BE2C (cell line): ENCODE results near the gene NUMB.
A peak's percentile ranks its signal among the peaks of the same experiment; 100 is the strongest.

Source experiments
- DNase-seq: peaks from one replicate; pipeline ENCODE4 v3.0.0-alpha.2; 2020
- H3K27me3 ChIP-seq: fragments of 250-450 bp; sonication (Bioruptor Pico); 2 replicates; pipeline ENCODE4 v1.5.1; 2020; ENCODE audit warnings: mild to moderate bottlenecking
- H3K36me3 ChIP-seq: fragments of 250-450 bp; sonication (Bioruptor Pico); 2 replicates; pipeline ENCODE4 v1.5.1; 2020; ENCODE audit warnings: mild to moderate bottlenecking
- H3K4me1 ChIP-seq: fragments of 250-450 bp; sonication (Bioruptor Pico); 2 replicates; pipeline ENCODE4 v1.5.1; 2020
- H3K4me3 ChIP-seq: 2 replicates; pipeline ENCODE4 v1.5.1; 2011; ENCODE audit warnings: low read depth, low read length
- H3K9me3 ChIP-seq: fragments of 250-450 bp; sonication (Bioruptor Pico); 2 replicates; pipeline ENCODE4 v1.5.1; 2020
- TF ChIP-seq, protein P1 (sequence below): IDR thresholded peaks from 2 replicates; pipeline ENCODE4 v1.5.1; 2012; ENCODE audit warnings: mild to moderate bottlenecking, low read depth, low read length

Gene NUMB

DNA sequence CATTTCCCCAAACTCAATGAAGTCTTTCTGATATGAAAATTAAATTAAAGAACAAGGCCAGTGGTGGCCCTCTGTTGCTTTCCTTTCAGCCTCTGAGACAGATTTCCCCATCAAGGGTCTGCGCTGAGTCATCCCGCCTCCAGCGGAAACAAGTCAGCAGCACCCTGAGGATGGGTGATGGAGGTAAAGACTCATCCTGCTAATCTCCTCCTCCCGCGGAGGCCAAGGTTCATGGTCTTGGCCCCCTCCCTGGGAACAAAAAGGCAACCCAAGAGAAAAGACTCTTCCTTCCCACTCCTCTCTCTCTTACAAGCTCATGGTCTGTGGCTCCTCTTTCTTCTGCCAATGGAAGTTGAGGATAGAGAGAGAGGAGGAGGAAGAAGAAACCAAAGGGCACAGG lies 9.0 kb upstream of the NUMB start:
- H3K4me1 ChIP-seq = peaks cover 29% of the 10 kb centered on the region
- DNase-seq = peak; percentile 17
- H3K9me3 ChIP-seq = no peaks in the 10 kb centered on the region
- H3K27me3 ChIP-seq = no peaks in the 10 kb centered on the region
- TF ChIP-seq, protein P1, sequence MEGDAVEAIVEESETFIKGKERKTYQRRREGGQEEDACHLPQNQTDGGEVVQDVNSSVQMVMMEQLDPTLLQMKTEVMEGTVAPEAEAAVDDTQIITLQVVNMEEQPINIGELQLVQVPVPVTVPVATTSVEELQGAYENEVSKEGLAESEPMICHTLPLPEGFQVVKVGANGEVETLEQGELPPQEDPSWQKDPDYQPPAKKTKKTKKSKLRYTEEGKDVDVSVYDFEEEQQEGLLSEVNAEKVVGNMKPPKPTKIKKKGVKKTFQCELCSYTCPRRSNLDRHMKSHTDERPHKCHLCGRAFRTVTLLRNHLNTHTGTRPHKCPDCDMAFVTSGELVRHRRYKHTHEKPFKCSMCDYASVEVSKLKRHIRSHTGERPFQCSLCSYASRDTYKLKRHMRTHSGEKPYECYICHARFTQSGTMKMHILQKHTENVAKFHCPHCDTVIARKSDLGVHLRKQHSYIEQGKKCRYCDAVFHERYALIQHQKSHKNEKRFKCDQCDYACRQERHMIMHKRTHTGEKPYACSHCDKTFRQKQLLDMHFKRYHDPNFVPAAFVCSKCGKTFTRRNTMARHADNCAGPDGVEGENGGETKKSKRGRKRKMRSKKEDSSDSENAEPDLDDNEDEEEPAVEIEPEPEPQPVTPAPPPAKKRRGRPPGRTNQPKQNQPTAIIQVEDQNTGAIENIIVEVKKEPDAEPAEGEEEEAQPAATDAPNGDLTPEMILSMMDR = no peak
- H3K4me3 ChIP-seq = no peak overlapping the region
- no peaks in the 10 kb centered on the region for H3K36me3 ChIP-seq

DNA sequence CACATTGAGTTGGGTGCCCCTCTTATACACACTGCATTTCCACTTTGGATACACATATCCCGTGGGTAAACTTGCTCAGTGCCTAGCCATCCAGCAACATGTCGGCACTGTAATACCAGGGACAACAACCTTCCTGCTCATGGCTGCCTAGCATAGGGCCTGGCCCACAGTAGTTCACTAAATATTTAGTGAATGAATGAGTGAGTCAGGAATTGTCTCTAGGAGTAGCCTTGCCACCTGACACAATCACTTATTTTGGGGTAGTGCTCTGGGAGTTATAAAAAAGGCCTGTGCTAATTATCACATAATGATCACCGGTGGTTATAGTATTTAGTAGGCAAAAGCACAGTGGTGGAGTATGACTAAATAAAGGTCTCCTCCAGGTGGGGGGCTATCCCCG lies 8.5 kb upstream of the NUMB start:
- H3K4me3 ChIP-seq = no peak overlapping the region
- H3K36me3 ChIP-seq = no peaks in the 10 kb centered on the region
- TF ChIP-seq, protein P1 = no peak
- H3K27me3 ChIP-seq = no peaks in the 10 kb centered on the region
- no peak for DNase-seq
- no peaks in the 10 kb centered on the region for H3K9me3 ChIP-seq
- H3K4me1 ChIP-seq = peaks cover 29% of the 10 kb centered on the region

DNA sequence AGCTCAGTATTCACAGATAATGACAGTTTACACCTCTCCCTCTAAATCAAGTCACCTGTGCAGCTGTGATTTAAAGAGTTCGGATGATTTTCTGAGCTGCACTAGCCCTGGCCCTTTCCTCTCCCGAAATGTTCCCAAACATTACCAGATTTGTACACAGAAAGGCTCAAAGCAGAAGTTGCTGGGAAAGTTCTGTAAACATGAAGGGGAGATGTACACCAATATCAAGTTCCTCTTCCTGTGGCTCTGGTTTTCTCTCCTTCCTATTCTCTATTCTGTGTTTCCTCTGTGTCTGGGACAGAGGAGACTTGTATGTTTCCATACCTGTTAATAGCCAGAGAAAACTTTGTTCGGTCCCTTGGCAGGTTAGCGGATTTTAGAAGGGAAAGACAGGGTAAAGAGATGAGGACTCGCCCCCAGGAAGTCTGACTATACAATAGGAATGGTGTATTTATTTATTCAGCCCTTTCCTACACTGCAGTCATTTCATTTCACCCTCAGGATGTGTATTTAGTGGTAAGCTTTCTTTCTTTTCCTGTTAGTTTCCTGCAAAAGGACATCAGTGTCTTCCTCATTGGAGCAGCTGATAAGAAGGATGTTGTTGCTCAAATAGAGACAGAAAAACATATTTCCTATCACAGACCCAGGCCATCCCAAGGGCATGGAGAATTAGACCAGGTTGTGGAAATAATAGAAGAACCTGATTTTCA lies 7.6 kb upstream of the NUMB start:
- Histone ChIP-seq H3K36me3 (no peaks in the 10 kb centered on the region), H3K4me1 (peaks cover 29% of the 10 kb centered on the region), H3K4me3 (no peak overlapping the region), H3K27me3 (no peaks in the 10 kb centered on the region), H3K9me3 (no peaks in the 10 kb centered on the region)
- TF ChIP-seq, protein P1 = no peak
- no peak for DNase-seq

DNA sequence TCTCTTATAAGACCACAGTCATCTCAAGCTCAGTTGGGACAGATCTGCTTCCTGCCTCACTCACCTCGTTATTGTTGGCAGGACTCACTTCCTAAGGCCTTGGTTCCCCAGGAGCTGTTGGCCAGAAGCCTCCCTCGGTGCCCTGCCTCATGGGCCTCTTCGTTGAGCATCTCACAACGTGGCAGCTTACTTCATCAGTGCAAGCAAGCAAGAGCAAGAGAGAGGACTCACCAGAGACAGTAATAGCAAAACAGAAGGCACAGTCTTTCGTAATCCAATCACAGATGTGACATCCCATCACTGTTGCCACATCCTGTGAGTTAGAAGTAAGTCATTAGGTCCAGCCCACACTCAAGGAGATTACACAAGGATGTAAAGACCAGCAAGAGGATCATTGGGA lies 5.1 kb upstream of the NUMB start:
- Histone ChIP-seq H3K27me3 (no peaks in the 10 kb centered on the region), H3K4me3 (peak overlapping the region; percentile 73), H3K4me1 (peaks cover 32% of the 10 kb centered on the region), H3K36me3 (no peaks in the 10 kb centered on the region), H3K9me3 (no peaks in the 10 kb centered on the region)
- TF ChIP-seq, protein P1 = no peak
- DNase-seq = no peak

DNA sequence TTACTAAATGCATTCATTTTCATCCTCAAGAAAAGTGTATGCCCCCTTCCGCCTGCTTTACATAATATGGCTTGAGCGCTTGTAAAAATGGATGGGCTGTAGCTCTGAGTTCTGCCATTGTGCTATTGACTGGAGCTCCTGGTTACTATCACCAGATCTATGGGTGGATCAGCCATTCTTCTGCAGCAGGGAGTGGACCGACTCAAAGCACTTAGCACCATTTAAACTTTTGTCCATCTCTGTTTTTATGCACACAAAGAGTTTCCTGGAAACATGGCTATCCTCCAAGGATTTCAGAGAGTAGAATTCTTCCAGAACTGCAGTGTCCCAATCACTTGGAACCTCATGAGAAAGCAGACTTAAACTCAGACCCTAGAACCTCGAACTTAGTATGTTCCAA lies 4.5 kb upstream of the NUMB start:
- H3K36me3 ChIP-seq = no peaks in the 10 kb centered on the region
- peak overlapping the region; percentile 73 for H3K4me3 ChIP-seq
- peaks cover 26% of the 10 kb centered on the region for H3K4me1 ChIP-seq
- H3K9me3 ChIP-seq = no peaks in the 10 kb centered on the region
- H3K27me3 ChIP-seq = no peaks in the 10 kb centered on the region
- peak; percentile 27 for DNase-seq
- TF ChIP-seq, protein P1 = no peak

DNA sequence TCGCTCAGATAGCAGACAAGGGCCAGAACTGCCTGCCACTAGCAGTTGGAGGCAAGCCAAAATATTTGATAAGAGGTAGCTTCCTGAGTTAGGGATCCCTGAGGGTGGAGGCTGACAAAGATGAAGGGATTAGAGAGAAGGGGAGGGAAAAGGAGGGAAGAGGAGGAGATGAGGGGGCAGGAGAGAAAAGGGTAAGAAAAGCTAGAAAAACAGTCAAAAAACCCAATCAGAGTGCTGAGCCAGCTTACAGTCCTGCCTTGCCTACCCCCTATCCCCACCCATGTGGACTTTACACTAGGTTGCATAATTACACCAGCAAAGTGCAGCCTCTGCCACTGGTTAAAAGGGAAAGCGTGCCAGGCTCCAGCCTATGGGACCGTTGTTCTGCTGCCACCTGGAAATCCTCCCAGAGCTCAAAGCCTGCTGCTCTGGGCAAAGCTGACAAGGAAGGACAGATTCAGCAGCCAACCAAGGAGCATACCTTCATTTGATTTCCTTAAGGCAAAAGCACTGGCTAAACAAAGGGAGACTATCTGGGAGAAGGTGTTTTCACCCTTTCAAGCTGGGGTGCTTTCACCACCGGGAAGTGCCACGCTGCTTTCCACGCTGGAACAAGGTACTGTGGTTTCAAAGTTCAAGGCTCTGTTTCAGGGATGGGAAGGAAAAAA lies 3.8 kb upstream of the NUMB start:
- Histone ChIP-seq H3K4me3 (peak overlapping the region; percentile 73), H3K4me1 (peaks cover 20% of the 10 kb centered on the region), H3K9me3 (no peaks in the 10 kb centered on the region), H3K27me3 (no peaks in the 10 kb centered on the region), H3K36me3 (no peaks in the 10 kb centered on the region)
- peak; percentile 84 for DNase-seq
- TF ChIP-seq, protein P1 = no peak
